Measurements from ENCODE around the gene STYXL1.
"Not testable (repeated sequence)": the region's sequence is repeated elsewhere in the genome, so short reads cannot be mapped to it uniquely, and the experiment has no call there.

The STYXL1 gene

GRCh38 chr7:76089865-76090475 is 42.2 kb upstream of the STYXL1 start:
- Histone ChIP-seq H3K36me3 (ENCODE audit: low read depth) (no peaks in the 10 kb centered on the region), H3K4me1 (ENCODE audit: insufficient read depth, poor library complexity, severe bottlenecking) (peaks cover 36% of the 10 kb centered on the region), H3K27ac (ENCODE audit: poor library complexity, severe bottlenecking) (peak overlapping the region; percentile 98), H3K4me3 (ENCODE audit: severe bottlenecking) (no peak overlapping the region), H3K27me3 (ENCODE audit: insufficient read depth, poor library complexity, severe bottlenecking) (no peaks in the 10 kb centered on the region), H3K9me3 (ENCODE audit: severe bottlenecking) (no peaks in the 10 kb centered on the region)
- no peak for TF ChIP-seq CTCF (IDR thresholded peaks at IDR 0.05; ENCODE audit: poor library complexity, severe bottlenecking)
- ATAC-seq (ENCODE audit: low read depth) (no peak), DNase-seq (ENCODE audit: low spot score) (no peak)

DNA sequence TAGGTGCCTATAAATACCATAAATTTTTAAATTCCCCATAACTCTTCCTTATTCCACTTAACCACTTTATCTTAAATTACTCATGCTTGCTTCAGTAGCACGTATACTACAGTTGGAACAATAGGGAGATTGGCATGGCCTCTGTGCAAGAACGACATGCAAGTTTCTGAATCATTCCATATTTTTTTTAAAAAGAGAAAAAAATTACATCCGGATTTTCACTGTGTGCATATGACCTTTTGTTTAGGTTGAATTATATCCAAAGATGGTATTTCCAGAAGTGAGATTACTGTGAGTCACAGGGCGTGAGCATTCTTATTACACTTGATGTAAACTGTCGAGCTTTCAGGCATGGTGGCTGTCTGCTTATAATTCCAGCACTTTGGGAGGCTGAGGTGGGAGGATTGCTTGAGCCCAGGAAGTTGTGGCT is 39.6 kb upstream of the STYXL1 start:
- not testable (repeated sequence) for H3K4me3 ChIP-seq (ENCODE audit: severe bottlenecking); H3K27me3 ChIP-seq (ENCODE audit: insufficient read depth, poor library complexity, severe bottlenecking); DNase-seq (ENCODE audit: low spot score); H3K9me3 ChIP-seq (ENCODE audit: severe bottlenecking); H3K36me3 ChIP-seq (ENCODE audit: low read depth)
- peak; percentile 80 for ATAC-seq (ENCODE audit: low read depth)
- Histone ChIP-seq H3K4me1 (ENCODE audit: insufficient read depth, poor library complexity, severe bottlenecking) (peaks cover 47% of the 10 kb centered on the region), H3K27ac (ENCODE audit: poor library complexity, severe bottlenecking) (peak overlapping the region; percentile 98)

- Histone ChIP-seq H3K4me3 (ENCODE audit: severe bottlenecking) (no peak overlapping the region), H3K9me3 (ENCODE audit: severe bottlenecking) (no peaks in the 10 kb centered on the region), H3K27ac (ENCODE audit: poor library complexity, severe bottlenecking) (peak overlapping the region; percentile 98), H3K27me3 (ENCODE audit: insufficient read depth, poor library complexity, severe bottlenecking) (no peaks in the 10 kb centered on the region), H3K36me3 (ENCODE audit: low read depth) (no peaks in the 10 kb centered on the region), H3K4me1 (ENCODE audit: insufficient read depth, poor library complexity, severe bottlenecking) (peaks cover 47% of the 10 kb centered on the region)
- TF ChIP-seq CTCF (IDR thresholded peaks at IDR 0.05; ENCODE audit: poor library complexity, severe bottlenecking) = no peak
- DNase-seq (ENCODE audit: low spot score) (no peak), ATAC-seq (ENCODE audit: low read depth) (peak; percentile 52; the same call in 2 of the 3 replicates)
Measured at GRCh38 chr7:76086070-76086469, 38.3 kb upstream of the STYXL1 start.

DNA sequence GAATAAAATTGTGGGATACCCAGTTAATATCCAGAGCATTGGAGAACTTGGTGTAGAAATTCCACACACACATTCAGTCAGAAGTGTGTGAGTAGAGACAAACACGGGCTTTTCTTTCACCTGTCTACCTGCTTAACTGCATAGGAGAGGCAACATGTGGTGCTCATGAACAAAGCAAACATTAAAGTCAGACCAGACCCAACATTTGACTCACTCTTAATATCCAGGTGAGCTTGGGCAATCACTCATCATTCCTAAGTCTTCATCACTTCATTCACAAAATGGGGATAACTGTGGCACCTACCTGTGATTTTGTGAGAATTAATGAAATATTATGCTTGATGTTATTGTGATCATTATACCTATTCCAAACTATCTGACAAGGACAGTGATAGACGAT is 36.3 kb upstream of the STYXL1 start:
- not testable (repeated sequence) for H3K36me3 ChIP-seq (ENCODE audit: low read depth); DNase-seq (ENCODE audit: low spot score); ATAC-seq (ENCODE audit: low read depth); H3K27me3 ChIP-seq (ENCODE audit: insufficient read depth, poor library complexity, severe bottlenecking); H3K9me3 ChIP-seq (ENCODE audit: severe bottlenecking); H3K4me3 ChIP-seq (ENCODE audit: severe bottlenecking)
- Histone ChIP-seq H3K4me1 (ENCODE audit: insufficient read depth, poor library complexity, severe bottlenecking) (peaks cover 42% of the 10 kb centered on the region), H3K27ac (ENCODE audit: poor library complexity, severe bottlenecking) (peak overlapping the region; percentile 98)

DNA sequence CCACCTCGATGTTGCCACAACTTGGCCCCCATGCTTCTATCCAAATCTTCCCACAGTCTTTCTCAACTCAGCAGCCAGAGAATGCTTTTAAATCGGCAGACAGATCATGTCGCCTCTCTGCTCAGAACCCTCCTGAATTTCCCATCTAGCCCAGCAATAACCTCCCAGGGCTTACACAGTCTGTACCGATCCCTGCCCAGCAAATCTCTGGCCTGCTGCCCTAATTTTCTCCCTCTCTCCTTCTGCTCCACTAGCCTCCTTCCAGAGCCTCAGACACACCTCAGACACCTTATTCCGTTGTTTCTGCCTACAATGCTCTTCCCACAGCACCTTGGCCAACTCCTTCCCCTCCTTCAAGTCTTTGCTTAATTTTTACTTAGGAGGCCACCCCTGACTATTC is 32.4 kb upstream of the STYXL1 start:
- Histone ChIP-seq H3K4me3 (ENCODE audit: severe bottlenecking) (no peak overlapping the region), H3K36me3 (ENCODE audit: low read depth) (no peaks in the 10 kb centered on the region), H3K9me3 (ENCODE audit: severe bottlenecking) (no peaks in the 10 kb centered on the region), H3K27me3 (ENCODE audit: insufficient read depth, poor library complexity, severe bottlenecking) (no peaks in the 10 kb centered on the region), H3K4me1 (ENCODE audit: insufficient read depth, poor library complexity, severe bottlenecking) (peaks cover 13% of the 10 kb centered on the region), H3K27ac (ENCODE audit: poor library complexity, severe bottlenecking) (no peak overlapping the region)
- no peak for DNase-seq (ENCODE audit: low spot score)
- ATAC-seq (ENCODE audit: low read depth) = no peak
- TF ChIP-seq CTCF (IDR thresholded peaks at IDR 0.05; ENCODE audit: poor library complexity, severe bottlenecking) = no peak

GRCh38 chr7:76077435-76077834 is 29.6 kb upstream of the STYXL1 start:
- H3K27me3 ChIP-seq (ENCODE audit: insufficient read depth, poor library complexity, severe bottlenecking) = no peaks in the 10 kb centered on the region
- ATAC-seq (ENCODE audit: low read depth) (no peak), DNase-seq (ENCODE audit: low spot score) (no peak)
- no peaks in the 10 kb centered on the region for H3K9me3 ChIP-seq (ENCODE audit: severe bottlenecking)
- H3K4me1 ChIP-seq (ENCODE audit: insufficient read depth, poor library complexity, severe bottlenecking) = no peaks in the 10 kb centered on the region
- no peak overlapping the region for H3K27ac ChIP-seq (ENCODE audit: poor library complexity, severe bottlenecking)
- no peaks in the 10 kb centered on the region for H3K36me3 ChIP-seq (ENCODE audit: low read depth)
- H3K4me3 ChIP-seq (ENCODE audit: severe bottlenecking) = no peak overlapping the region
- no peak for TF ChIP-seq CTCF (IDR thresholded peaks at IDR 0.05; ENCODE audit: poor library complexity, severe bottlenecking)
